Astrocyte of the spinal cord (primary cell): Measurements from ENCODE around the gene CCHCR1.
"Not testable (repeated sequence)": the region's sequence is repeated elsewhere in the genome, so short reads cannot be mapped to it uniquely, and the experiment has no call there.

ENCODE experiments used
- DNase-seq: peaks from one replicate; pipeline ENCODE4 v3.0.0; 2011; ENCODE audit warnings: low read depth, low spot score
- H3K4me3 ChIP-seq: 2 replicates; pipeline ENCODE4 v1.5.1; 2011; ENCODE audit warnings: low read depth, mild to moderate bottlenecking, low read length, moderate library complexity
- in situ Hi-C: cut with HindIII; loops from 2 replicates; pipeline ENCODE4 v1.10.0; 2017; ENCODE audit warnings: low sequenced_read_pairs
- TF ChIP-seq, protein P1 (sequence below): IDR thresholded peaks from 2 replicates; pipeline ENCODE4 v1.5.1; 2012; ENCODE audit warnings: low read depth, mild to moderate bottlenecking, low read length, inconsistent platforms

CCHCR1 gene

DNA sequence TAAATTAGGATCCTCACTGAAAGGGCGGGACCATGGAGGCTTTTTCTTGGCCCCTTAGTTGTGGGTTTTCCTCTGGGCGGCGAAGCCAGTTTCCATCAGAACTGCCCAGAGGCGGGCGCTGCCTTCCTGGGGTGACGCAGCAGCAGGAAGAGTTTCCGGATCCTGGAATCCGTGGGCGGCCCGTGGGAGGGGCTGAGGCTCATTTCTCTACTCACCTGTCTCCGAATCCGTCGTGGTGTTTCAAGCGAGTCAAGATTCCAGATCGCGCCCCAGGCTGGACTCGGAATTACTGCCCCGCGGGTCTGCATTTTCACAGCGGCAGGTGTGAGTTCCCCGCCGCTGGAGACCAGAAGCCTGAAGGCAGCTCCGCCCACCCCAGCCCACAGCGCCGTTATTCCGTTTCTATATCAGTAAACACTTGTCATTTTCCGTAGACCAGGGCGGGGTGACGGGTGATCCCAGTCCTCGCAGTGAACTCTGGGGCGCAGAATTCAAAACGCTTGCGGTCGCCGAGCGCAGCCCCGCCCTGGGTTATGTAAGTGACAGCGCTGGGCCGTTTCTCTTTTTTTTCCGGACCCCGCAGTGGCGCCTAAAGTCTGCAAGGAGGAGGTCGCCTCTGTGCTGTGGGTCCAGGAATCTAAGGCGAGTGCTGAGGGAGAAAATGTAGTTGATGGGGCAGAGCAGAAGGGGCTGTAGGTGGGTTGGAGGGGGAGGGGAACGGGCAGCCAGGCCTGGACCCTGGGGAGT is 40.1 kb upstream of the CCHCR1 start:
- in situ Hi-C loops: no loop called here
- H3K4me3 ChIP-seq: peak overlapping the region; percentile 65
- DNase-seq: peak; percentile 81
- TF ChIP-seq, protein P1, sequence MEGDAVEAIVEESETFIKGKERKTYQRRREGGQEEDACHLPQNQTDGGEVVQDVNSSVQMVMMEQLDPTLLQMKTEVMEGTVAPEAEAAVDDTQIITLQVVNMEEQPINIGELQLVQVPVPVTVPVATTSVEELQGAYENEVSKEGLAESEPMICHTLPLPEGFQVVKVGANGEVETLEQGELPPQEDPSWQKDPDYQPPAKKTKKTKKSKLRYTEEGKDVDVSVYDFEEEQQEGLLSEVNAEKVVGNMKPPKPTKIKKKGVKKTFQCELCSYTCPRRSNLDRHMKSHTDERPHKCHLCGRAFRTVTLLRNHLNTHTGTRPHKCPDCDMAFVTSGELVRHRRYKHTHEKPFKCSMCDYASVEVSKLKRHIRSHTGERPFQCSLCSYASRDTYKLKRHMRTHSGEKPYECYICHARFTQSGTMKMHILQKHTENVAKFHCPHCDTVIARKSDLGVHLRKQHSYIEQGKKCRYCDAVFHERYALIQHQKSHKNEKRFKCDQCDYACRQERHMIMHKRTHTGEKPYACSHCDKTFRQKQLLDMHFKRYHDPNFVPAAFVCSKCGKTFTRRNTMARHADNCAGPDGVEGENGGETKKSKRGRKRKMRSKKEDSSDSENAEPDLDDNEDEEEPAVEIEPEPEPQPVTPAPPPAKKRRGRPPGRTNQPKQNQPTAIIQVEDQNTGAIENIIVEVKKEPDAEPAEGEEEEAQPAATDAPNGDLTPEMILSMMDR: no peak

DNA sequence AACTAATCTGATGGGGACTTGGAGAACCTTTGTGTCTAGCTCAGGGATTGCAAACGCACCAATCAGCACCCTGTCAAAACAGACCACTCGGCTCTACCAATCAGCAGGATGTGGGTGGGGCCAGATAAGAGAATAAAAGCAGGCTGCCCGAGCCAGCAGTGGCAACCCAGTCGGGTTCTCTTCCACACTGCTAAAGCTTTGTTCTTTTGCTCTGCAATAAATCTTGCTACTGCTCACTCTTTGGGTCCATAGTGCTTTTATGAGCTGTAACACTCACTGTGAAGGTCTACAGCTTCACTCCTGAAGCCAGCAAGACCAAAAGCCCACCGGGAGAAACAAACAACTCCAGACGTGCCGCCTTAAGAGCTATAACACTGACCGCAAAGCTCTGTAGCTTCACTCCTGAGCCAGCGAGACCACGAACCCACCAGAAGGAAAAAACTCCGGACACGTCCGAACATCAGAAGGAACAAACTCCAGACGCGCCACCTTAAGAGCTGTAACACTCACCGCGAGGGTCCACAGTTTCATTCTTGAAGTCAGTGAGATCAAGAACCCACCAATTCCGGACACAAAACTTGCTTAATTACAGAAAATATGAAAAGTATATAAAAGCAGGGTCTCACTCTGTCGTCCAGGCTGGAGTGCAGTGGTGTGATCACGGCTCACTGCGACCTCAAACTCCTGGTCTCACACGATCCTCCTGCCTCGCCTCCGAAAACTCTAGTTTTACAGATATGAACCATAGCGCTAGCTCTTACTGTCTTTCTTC is 38.8 kb upstream of the CCHCR1 start:
- DNase-seq, H3K4me3 ChIP-seq, in situ Hi-C loops: not testable (repeated sequence)

DNA sequence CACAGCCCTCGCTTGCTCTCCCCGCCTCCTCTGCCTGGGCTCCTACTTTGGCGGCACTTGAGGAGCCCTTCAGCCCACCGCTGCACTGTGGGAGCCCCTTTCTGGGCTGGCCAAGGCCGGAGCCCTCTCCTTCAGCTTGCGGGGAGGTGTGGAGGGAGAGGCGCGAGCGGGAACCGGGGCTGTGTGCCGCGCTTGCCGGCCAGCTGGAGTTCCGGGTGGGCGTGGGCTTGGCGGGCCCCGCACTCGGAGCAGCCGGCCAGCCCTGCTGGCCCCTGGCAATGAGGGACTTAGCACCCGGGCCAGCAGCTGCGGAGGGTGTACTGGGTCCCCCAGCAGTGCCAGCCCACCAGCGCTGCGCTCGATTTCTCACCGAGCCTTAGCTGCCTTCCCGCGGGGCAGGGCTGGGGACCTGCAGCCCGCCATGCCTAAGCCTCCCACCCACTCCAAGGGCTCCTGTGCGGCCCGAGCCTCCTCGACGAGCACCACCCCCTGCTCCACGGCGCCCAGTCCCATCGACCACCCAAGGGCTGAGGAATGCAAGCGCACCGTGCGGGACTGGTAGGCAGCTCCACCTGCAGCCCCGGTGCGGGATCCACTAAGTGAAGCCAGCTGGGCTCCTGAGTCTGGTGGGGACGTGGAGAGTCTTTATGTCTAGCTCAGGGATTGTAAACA is 37.8 kb upstream of the CCHCR1 start:
- in situ Hi-C loops, H3K4me3 ChIP-seq, DNase-seq: not testable (repeated sequence)

DNA sequence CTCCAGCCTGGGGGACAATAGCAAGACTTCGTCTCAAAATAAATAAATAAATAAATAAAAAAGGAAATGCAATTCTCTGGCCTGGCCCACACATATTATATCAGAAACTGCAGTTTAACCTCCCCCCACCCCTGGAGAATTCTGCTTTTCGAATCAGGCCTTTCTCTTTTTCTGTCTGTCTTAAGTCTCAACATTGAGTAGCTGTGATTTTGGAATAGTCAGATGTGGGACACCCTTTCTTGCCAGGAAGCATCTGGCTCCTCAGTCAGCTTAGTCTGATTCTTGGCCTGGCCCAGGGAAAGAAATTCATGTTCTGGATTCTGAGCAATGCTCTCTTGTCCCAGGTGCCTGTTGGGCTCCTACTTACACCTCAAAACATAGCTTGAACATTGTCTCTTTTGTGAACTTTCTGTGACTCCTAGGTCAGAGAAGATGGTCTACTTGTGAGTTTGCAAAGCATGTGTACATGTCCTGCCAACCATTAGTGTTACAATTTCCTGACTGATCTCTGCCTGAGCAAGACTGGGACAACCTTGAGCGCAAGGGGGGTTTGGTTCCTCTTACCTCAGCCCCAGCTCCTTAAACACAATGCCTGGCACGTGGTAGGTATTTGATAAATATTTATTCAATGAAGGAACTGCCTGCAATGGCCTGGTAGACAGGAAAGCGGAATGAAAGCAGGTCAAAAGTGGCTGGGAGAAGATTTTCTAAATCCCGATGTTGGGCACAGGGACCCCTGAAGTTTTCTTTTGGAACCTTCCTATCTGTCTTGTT is 36.6 kb upstream of the CCHCR1 start:
- DNase-seq: no peak
- TF ChIP-seq, protein P1: no peak
- H3K4me3 ChIP-seq: no peak overlapping the region
- in situ Hi-C loops: no loop called here

DNA sequence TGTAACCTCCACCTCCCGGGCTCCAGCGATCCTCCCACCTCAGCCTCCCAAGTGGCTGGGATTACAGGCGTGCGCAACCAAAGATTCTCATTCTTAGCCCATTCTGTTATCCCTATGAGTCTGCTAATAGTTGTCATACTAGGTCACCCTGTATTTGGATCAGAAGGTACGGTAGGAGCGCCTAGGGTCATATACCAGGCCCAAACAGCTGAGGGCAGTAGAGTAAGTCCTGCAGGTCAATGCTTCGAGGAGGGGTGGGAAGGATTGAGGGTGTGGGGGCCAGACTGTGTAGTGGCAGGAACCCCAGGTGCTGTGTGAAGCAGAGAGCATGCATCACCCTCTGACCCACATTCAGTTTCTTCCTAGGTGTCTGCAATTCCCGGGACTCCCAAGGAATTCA is 35.6 kb upstream of the CCHCR1 start:
- no peak for DNase-seq
- TF ChIP-seq, protein P1: no peak
- in situ Hi-C loops: no loop called here
- H3K4me3 ChIP-seq: no peak overlapping the region

DNA sequence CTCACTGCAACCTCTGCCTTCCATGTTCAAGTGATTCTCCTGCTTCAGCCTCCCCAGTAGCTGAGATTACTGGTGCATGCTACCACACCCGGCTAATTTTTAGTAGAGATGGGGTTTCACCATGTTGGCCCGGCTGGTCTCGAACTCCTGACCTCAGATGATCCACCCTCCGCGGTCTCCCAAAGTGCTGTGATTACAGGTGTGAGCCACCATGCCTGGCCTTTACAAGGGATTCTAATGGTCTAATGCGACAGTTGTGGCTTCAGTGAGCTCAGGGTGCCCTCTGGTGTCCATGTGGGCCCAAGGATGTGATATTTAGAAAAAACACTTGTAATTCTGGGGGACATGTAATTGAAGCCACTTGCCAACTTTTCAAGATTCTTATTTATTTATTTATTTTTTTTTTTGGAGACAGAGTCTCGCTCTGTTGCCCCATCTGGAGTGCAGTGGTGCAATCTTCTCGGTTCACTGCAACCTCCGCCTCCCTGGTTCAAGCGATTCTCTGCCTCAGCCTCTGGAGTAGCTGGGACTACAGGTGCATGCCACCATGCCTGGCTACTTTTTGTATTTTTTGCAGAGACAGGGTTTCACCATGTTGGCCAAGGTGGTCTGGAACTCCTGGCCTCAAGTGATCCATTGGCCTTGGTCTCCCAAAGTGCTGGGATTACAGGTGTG is 35.0 kb upstream of the CCHCR1 start:
- H3K4me3 ChIP-seq, in situ Hi-C loops: not testable (repeated sequence)
- TF ChIP-seq, protein P1: peak; percentile 73
- peak; percentile 69 for DNase-seq

DNA sequence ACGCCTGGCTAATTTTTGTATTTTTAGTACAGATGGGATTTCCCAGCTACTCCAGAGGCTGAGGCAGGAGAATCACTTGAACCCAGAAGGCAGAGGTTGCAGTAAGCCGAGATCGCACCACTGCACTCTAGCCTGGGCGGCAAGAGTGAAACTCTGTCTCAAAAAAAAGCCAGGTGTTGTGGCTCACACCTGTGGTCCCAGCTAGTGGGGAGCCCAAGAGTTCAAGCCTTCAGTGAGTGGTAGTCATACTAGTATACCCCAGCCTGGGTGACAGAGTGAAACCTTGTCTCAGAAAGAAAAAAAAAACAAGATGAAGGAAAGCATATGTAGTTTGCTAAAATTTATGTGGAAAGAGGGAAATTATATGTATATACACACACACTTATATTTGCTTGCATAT is 32.9 kb upstream of the CCHCR1 start:
- TF ChIP-seq, protein P1: no peak
- in situ Hi-C loops: no loop called here
- no peak for DNase-seq
- no peak overlapping the region for H3K4me3 ChIP-seq

DNA sequence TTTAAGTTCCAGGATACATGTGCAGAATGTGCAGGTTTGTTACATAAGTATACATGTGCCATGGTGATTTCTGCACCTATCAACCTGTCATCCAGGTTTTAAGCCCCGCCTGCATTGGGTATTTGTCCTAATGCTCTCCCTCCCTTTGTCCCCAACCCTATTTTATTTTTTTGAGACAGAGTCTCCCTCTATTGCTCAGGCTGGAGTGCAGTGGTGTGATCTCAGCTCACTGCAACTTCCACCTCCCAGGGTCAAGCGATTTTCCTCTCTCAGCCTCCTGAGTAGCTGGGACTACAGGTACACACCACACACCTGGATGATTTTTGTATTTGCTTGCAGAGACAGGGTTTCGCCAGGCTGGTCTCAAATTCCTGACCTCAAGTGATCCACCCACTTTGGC is 31.6 kb upstream of the CCHCR1 start:
- DNase-seq, H3K4me3 ChIP-seq, in situ Hi-C loops: not testable (repeated sequence)
